ENCODE data around the gene CDK16.

Gene CDK16

GRCh38 chrX:47206316-47206715, 12.2 kb upstream of the CDK16 start:
- no peak overlapping the region for H3K4me3 ChIP-seq (ENCODE audit: low read depth, low read length)
- DNase-seq (ENCODE audit: low read depth): peak; percentile 53
- TF ChIP-seq CTCF (conservative IDR thresholded peaks at IDR 0.05; ENCODE audit: low read depth, low read length): no peak

- DNase-seq (ENCODE audit: low read depth): no peak
- no peak overlapping the region for H3K4me3 ChIP-seq (ENCODE audit: low read depth, low read length)
- no peak for TF ChIP-seq CTCF (conservative IDR thresholded peaks at IDR 0.05; ENCODE audit: low read depth, low read length)
Measured at GRCh38 chrX:47208108-47208507, 10.4 kb upstream of the CDK16 start.

GRCh38 chrX:47209508-47210238, 8.8 kb upstream of the CDK16 start:
- TF ChIP-seq CTCF (conservative IDR thresholded peaks at IDR 0.05; ENCODE audit: low read depth, low read length): no peak

GRCh38 chrX:47210661-47211425, 7.6 kb upstream of the CDK16 start:
- no peak for DNase-seq (ENCODE audit: low read depth)
- no peak for TF ChIP-seq CTCF (conservative IDR thresholded peaks at IDR 0.05; ENCODE audit: low read depth, low read length)
- no peak overlapping the region for H3K4me3 ChIP-seq (ENCODE audit: low read depth, low read length)

More at GRCh38 chrX:47209508-47210238, 8.8 kb upstream of the CDK16 start:
- DNase-seq (ENCODE audit: low read depth): no peak
- H3K4me3 ChIP-seq (ENCODE audit: low read depth, low read length): no peak overlapping the region

- DNase-seq (ENCODE audit: low read depth): no peak
- no peak for TF ChIP-seq CTCF (conservative IDR thresholded peaks at IDR 0.05; ENCODE audit: low read depth, low read length)
- H3K4me3 ChIP-seq (ENCODE audit: low read depth, low read length): no peak overlapping the region
Measured at GRCh38 chrX:47212381-47213293, 5.8 kb upstream of the CDK16 start.

- TF ChIP-seq CTCF (conservative IDR thresholded peaks at IDR 0.05; ENCODE audit: low read depth, low read length): no peak
- no peak for DNase-seq (ENCODE audit: low read depth)
- no peak overlapping the region for H3K4me3 ChIP-seq (ENCODE audit: low read depth, low read length)
Measured at GRCh38 chrX:47214435-47215077, 3.9 kb upstream of the CDK16 start.

All from choroid plexus epithelial cell (primary cell).